Fibroblast of skin of left biceps (primary cell): ENCODE data around the gene KCNT1.
"Not testable (repeated sequence)": the region's sequence is repeated elsewhere in the genome, so short reads cannot be mapped to it uniquely, and the experiment has no call there.

Experiments used
- DNase-seq, 2 experiments: peaks; one replicate each; pipeline ENCODE4 v3.0.0-alpha.2; 2013; ENCODE audit warnings: low read depth in 2 of 2

The KCNT1 gene

DNA sequence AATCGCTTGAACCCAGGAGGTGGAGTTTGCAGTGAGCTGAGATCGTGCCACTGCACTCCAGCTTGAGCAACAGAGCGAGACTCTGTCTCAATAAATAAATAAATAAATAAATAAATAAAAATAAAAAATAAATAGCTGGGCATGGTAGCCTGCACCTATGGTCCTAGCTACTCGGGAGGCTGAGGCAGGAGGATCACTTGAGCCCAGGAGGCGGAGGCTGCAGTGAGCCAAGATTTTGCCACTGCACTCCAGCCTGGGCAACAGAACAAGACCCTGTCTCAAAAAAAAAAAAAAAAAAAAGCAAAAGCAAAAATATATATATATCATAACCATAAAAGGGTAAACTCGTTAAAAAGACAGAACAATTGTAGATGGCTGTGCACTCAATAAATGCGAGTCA lies 29.2 kb upstream of the KCNT1 start:
- DNase-seq: not testable (repeated sequence)

DNA sequence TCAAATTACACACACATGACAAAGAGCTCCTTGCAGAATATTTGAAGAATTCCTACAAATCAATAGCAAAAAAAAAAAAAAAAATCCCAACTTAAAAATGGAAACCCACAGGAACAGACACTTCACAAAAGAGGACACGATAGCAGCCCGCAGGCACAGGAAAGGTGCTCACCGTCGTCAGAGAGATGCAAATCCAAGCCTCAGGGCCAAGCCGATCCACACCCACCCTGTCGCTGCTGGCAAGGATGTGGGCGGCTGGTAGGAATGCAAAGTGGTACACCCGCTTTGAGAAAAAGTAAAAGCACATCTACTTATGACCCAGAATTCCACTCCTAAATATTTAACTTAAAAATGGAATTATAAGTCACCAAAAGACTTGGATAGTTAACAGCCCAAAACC lies 28.0 kb upstream of the KCNT1 start:
- no peak for DNase-seq

GRCh38 chr9:135674977-135675376 lies 27.0 kb upstream of the KCNT1 start:
- no peak for DNase-seq

GRCh38 chr9:135676891-135677290 lies 25.1 kb upstream of the KCNT1 start:
- no peak for DNase-seq

DNA sequence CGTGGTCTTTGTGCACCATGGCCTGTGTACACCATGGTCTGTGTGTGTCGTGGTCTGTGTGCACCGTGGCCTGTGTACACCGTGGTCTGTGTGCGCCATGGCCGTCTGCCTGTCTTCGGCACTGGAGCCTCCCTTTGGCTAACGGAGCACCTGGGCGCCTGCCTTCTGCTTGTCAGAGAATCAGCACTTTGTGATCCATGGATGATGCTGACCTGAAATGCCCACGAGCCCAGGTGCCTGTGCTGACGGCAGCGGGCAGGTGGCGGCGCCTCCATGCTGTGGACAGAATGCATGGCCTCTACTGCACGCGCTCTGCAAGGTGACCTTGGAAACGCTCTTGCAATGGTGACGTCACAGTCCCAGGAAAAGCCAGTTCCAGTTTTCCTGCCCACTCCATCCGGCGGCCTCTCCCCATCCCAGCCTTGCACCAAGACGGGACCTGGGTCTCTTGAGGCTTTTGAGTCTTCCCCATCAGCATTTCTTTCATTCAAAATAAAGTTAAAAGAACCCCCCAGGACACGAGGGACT lies 24.3 kb upstream of the KCNT1 start:
- DNase-seq: no peak

DNA sequence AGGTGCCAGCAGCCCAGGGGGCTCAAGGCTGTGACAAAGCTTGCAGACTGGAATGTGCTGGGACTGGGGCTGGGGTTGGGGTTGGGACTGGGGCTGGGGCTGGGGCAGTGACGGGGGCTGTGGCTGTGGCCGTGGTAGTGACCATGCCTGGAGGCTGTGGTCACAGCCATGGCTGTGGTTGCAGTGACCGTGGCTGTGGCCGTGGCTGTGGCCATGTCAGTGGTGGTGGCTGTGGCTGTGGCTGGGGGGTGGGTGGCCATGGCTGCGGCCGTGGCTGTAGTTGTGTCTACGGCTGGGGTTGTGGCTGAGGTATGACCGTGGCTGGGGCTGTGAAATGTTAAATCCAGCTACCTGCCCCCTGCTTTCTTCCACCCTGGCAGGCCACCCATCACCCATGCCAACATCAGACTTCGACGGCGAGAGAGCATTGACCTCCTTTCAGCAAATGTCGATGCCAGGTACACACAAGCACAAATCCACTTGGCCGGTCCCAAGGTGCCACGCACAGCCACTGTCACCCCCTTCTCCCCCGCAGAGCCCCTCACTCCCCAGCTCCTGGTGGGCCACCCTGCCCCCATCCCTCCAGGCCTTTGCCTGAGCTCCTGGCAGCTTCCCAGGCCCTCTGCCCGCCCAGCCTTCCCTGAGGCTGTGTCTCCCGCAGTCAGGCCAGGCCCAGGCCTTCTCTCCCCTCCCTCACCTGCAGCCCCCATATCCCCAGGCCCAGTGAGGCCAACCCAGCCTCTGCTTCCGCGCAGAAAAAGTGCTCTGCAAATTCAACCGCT lies 23.6 kb upstream of the KCNT1 start:
- DNase-seq: no peak

GRCh38 chr9:135680056-135680455 lies 21.9 kb upstream of the KCNT1 start:
- DNase-seq: no peak

DNA sequence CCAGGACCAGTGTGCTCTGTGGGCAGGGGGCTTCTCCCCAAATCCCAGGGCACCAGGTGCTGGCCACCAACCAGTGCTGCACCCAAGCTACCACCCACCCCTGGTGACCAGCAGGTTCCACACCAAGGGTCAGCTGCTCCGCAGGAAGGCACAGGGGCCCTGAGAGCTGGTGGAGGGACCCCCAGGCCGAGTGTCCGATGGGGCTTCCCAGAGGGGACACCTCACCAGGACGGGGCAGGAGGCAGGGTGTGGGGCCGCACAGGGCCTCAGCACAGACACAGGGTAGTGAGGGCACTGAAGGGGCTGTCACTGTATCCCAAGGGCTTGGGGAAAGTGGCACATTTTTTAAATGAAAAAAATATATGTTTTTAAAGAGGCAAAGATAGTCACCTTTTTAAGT lies 20.8 kb upstream of the KCNT1 start:
- no peak for DNase-seq

DNA sequence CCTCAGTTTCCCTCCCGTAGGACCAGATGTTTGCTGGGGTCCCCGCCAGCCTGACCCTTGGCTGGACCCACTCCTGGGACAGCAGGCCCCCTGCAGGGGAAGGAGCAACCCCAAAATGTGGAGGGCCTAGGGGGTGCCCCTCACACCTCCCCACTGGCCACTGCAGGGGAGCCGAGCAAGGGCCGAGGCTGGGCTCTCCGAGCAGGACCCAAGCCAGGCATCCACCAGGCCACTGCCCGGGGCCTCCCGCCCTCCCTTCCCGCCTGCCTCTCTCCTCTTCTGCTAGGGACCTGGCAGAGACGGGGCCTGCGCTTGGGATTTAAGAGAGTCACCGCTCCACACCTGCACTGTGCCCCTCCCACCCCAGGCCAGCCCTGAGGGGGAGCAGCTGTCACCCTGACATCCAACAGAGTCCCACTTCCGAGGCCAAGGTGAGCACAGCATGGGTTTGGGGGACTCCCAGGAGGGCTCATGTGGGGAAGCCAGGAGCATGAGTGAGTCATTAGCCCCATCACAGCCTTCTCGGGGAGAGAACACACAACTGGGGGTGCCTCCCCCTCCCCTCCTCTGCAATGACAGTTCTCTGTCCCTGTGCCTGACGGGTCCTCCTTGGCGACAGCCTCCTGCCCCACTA lies 18.5 kb upstream of the KCNT1 start:
- DNase-seq: no peak

- DNase-seq: no peak
These were observed 17.3 kb upstream of the KCNT1 start for GRCh38 chr9:135684691-135685090.

GRCh38 chr9:135687216-135687615 lies 14.8 kb upstream of the KCNT1 start:
- DNase-seq: no peak

DNA sequence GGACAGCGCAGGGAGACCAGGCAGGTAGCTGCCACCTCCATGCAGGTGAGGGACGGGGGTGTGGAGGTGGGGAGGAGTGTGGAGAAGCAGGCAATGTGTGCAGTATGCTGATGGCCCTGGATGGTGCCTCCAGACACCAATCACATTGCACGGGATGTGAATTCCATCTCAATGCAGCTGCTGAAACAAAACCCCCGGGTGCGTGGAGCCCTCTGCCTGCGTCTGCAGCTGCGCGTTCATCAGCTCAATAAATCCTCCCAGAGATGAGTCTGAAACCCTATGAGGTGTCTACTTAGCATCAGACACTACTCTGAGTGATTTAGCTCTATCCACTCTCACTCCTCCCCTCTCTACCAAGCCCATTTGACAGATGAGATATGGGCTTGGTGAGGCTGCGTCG lies 13.0 kb upstream of the KCNT1 start:
- DNase-seq: no peak

- DNase-seq: no peak
These were observed 11.0 kb upstream of the KCNT1 start for GRCh38 chr9:135690836-135691570.

GRCh38 chr9:135692410-135692809 lies 9.6 kb upstream of the KCNT1 start:
- no peak for DNase-seq

DNA sequence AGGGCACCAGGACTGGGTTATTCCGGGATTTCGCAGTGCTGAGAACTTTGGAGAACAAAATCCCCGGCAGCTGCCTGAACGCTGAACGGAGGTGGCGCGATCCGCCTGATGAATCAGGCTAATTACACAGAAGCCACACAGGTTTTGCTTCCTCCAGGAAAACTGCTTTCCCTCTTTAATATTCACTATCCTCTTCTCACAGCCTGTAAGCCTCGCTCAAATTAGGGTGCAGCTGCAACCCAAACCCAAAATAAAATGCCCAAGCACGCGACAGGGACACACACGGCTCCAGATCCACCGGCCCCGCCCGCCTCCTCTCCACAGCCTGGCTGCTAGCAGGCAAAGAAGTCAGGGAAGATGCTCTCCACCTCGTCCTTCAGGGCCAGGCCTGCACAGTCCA lies 8.7 kb upstream of the KCNT1 start:
- no peak for DNase-seq

GRCh38 chr9:135693771-135694170 lies 8.2 kb upstream of the KCNT1 start:
- DNase-seq: no peak

DNA sequence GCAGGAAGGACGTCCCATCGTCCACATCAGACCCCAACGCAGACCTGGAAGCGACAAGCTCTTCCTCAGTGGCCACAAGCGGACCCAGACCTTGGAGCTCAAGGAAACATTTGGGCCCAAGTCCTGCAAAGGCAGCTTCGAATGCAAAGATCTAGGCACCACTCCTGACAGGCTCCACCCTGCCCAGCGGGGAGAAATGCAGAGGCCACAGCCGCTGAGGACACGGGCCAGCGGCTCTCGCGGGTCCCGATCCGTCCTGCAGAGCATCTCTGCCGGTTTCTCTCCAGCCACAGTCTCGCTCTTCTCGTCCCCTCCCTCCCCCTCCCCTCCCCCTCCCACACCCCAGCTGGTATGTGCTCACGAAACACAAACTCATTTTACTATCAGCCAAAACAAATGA lies 7.6 kb upstream of the KCNT1 start:
- DNase-seq: no peak

- DNase-seq: no peak
These were observed 6.9 kb upstream of the KCNT1 start for GRCh38 chr9:135695036-135695435.

DNA sequence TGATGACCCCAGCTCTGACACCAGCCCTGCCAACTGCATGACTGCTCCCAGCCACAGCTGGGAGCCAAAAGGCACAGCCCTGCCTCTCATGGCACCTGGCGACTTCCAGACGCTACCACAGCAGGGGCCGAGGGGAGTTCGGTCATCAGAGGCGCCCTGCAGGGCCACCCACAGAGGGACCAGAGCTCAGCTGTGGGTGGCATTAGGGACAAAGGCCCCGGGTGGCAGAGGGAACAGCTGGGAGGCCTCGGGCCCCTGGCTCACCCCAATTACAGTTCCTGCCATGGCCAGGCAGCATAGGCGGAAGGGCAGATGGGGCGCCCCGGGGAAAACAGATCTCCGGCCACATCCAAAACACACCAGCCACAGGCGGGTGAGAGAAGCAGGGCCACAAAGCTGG lies 6.3 kb upstream of the KCNT1 start:
- DNase-seq: no peak

- no peak for DNase-seq
These were observed 5.5 kb upstream of the KCNT1 start for GRCh38 chr9:135696446-135696845.

GRCh38 chr9:135697226-135697625 lies 4.8 kb upstream of the KCNT1 start:
- no peak for DNase-seq

DNA sequence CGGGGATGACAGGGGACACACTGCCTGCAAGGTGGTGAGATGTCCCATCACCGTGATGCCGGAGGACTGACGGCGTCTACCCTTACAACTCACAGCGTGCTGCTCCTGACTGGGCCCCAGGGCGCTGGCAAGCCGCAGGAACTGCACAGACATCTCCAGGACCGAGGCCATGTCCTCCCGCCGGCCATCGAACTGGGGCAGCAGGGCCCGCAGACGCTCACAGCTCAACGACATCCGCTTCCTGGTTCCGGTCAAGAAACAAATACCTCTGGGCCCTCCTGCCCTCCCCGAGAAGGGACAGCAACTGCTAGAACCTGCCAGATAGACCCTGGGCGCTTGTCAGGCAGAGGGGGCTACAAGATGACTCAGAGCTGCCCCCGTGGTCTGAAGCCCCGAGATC lies 3.7 kb upstream of the KCNT1 start:
- no peak for DNase-seq

GRCh38 chr9:135698767-135699166 lies 3.2 kb upstream of the KCNT1 start:
- DNase-seq: no peak
